ENCODE data around the gene MISFA.
"Not testable (repeated sequence)": the region's sequence is repeated elsewhere in the genome, so short reads cannot be mapped to it uniquely, and the experiment has no call there.

MISFA gene

DNA sequence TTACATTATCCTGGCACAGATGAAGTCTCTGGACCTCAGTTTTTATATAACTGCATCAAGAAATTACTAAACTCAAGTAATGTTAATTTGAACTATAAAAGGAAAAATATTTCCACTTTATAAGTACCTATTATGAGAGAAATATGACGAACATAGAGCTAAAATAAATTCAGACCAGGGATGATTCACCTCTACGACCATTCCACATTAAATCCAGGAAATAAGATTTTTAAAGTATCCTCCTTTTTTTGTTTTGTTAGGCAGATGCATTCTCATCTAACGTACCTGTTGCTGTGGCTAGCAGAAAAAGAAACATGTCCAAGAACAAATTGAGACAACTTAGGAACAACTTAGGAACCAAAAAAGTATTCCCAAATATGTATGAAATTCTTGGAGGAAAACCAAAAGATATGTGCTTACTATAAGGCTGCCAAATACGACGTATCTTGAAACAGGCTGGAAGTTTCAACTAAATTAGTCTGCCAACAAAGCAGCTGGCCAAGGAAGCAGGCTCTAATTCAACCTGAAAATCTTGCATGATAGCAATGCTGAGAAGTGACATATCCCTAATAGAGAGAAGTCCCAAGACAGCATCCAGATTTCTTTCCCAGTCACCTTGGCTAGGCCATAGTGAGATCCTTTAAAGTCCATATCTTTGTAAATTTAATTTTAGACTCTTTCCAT lies 18.9 kb downstream of the MISFA start:
- no peak for DNase-seq

DNA sequence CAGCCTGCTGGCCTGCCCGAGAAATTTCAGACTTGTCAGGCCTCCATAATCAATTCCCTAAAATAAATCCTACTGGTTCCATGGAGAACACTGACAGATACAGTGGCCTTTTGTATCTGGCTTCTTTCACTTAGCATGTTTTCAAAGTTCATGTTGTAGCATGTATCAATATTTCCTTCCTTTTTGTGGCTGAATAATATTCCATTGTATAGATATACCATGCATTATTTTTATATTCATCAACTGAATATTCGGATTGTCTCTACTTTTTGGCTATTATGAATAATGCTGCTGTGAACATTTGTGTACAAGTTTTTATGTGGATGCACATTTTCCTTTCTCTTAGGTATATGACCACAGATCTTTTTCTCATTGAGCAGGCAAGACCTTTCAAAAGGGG lies 24.1 kb downstream of the MISFA start:
- no peak for DNase-seq

DNA sequence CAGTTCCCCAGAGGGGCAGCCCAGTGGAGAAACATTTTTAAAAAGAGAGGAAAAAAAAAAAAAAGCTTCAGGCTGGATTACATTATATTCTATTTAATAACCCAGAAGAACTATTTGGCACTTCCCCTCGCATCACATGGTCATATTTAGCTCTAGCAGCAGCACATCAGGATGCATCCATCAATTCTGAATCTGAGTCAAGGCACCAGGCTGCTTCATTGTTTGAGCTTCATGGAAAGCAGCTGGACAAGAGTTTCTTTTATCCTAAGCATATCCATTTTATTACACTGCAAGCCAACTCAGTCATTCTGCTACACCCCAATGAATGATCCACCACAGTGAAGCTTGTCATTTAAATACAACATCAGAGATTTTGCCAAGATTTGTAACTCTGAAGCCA lies 24.6 kb downstream of the MISFA start:
- DNase-seq: no peak

DNA sequence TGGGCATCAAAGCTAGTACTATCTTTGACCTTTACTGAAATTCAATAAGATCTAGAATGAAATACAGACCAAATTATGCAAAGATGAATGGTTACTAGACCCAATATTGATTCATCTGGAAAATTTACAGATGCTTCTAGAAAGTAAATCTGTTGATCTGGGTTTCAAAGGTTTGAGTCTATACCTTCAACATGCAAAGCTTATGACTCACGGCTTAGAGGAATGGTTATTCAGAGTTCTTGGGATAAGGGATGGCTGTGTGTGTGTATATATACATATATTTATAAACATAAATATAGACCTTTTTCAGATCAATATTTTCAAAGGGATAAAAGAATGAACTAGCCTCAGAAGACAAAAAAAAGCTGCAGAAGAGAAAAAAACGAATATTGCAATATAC lies 33.3 kb downstream of the MISFA start:
- DNase-seq: no peak

DNA sequence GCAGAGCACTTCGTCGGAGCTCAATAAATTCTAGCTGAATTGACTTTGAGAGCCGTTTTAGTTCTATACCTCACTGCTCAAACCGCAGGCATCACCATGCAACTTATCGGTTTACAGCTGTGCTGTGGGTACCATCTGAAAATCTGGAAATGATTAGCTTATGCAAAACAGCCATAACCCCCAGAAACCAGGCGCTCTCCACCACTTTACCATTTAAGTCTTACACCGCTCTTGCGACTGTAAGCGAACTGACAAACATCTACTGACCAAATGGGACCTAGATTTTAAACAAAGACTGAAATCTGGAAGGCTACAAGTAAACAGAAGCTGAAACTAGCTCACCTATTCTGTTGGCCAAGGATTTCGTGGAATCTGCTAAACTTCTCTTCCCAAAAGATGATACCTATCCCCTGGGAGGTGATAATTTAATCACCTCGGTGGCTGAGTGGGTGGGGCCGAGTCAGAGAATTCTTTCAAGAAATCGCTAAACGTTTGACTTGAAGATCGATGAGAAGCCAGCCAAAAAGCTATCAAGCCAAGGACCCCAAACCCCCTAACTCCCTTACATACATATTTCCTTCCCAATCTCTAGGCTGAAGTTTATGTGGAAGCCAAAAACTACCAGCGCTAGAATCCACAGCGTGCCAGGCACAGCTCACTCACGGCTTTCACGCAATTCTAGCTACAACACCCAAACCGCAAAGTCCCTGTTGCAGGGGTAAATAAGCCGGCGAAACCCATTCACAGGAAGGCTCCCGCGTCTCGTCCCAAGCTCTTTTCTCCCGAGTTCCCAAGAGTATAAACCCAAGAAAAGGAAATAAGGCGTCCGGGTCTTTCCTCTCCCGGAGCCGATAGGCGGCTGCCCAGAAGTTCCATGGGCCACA lies 33.9 kb downstream of the MISFA start:
- no peak for DNase-seq

DNA sequence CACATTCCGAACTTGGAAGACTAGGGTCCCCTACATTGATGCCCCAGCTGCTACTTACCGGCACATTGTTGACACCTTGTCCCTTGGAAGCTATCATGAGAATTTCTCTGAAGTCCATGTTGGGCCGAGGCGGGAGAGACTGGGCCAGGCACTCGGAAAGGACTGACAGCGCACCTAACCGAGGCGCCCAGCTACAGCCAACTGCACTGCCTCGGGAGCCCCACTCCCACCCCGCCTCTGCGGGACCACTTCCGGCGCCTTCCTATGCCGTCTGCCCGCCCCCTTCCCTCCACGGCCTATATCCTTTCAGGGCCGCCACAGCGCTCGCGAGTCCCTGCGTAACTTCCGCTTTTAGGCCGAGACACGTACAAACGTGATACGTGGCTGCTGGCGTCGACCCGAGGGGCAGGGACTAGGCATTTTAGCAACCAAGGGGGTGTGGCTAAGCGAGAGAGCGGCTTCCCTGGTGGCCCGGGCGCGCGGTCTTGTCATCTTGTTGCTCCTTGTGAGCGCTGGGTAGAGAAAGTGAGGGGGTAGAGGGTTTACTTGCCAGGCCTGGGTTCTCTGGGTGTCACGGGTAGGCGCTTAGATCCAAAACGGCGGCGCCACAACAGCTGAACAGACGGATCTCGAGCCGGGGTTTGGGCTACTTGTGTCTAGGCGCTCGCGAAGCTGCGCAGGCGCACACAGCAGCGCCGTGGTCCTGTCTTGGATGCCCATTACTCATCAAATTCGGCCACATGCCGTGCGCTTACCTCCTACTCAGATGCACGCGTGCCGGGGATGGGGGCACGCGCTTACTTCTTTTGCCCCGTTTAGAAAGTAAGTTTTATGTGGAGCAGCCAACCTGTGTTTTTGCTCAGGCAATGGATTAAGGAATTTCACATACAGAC lies 34.8 kb downstream of the MISFA start, which contains the start of gene SPTY2D1:
Gene SPTY2D1, minus strand, starts transcription at position 203 of the 893 bp plus-strand sequence. Its CDS starts 85 bp downstream, at position 118.
- DNase-seq: peak; percentile 92

DNA sequence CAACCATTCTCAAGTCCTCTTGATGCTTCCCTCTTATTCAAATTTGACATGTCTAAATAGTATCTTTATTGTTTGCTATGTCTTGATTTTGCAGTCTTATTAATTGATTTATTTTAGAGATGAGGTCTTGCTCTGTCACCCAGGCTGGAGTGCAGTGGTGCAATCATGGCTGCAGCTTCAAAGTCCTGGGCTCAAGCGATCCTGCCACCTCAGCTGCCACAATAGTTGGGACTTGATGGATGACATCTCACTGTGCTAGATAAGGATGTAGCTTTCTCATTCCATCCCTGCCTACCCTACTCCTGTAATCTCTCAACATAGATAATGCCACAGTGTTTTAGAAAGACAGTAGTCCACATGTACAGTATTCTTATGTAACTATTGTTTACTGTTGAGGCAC lies 42.1 kb downstream of the MISFA start:
- no peak for DNase-seq

DNA sequence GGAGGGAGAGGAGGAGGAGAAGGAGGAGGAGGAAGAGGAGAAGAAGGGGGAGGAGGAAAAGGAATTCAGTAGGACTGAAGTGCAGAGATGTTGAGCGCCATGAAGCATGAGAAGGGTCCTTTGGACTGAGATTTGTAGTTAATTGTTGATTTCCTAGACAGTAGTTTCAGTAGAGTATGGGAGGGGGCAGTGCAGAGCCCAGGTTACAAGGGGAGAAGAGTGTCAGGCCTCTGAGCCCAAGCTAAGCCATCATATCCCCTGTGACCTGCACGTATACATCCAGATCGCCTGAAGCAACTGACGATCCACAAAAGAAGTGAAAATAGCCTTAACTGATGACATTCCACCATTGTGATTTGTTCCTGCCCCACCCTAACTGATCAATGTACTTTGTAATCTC lies 43.4 kb downstream of the MISFA start:
- DNase-seq: not testable (repeated sequence)

DNA sequence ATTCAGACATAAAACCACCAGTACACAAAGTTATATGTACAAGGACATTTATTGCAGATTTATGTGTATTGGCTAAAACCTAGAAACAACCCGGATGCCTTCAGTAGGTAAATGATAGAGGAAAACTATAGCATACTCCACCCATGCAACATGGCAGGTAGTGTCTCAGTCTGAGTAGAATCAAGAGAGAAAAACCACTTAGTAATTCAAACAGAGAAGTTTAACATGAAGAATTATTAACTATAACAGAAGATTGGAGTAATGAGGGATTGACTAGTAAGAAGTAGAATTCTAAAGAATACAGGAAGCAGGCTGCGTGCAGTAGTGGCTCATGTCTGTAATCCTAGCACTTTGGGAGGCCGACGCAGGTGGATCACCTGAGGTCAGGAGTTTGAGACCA lies 50.8 kb downstream of the MISFA start:
- no peak for DNase-seq

DNA sequence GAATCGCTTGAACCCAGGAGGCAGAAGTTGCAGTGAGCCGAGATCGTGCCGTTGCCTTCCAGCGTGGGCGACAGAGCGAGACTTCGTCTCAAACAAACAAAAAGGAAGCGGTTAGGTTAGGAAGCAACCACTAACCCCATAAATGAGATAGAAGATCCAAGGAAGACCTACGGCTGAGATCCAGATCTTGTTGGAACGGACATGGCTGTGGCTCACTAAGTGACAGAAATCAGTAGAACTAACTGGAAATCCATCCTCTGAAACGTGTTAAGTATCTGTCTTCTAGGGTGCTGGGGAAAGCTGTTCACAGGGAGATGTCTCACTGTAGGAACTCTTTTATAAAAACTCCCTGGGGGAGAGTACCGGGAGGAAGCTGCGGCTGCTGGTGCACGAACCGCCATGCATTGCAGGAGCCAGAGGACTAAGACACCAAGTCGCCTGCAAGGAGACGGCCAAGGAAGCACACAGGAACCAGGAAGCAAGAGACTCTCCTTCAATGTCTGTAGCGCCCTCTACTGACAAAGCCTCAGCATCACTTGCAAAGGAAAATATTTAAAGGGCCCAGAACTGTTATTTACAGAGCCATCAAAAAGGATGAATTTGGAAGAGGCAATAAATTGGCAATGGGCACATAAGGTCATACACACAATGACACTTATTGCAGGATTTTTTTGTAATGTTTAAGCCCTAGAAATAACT lies 51.4 kb downstream of the MISFA start:
- no peak for DNase-seq
